ENCODE results near the gene PKD2L2. TPM values are rescaled to one million over a fixed set of nuclear protein-coding genes. Genes with fewer than 3 reads are reported as not detected.

The PKD2L2 gene
- total RNA-seq, 1 donor from 2014 or later, result not detected

- H3K9me3 Mint-ChIP-seq, result peaks cover 2% of the 10 kb centered on the region
- ChIA-PET POLR2A (no interaction called here), CTCF (no interaction called here)
- TF ChIP-seq CTCF (IDR thresholded peaks at IDR 0.05), result no peak
- H3K27me3 Mint-ChIP-seq, result no peaks in the 10 kb centered on the region
- ATAC-seq (ENCODE audit: low read depth) (no peak), DNase-seq (no peak)
- H3K27ac Mint-ChIP-seq, result no peak overlapping the region
- H3K4me3 Mint-ChIP-seq, result no peak overlapping the region
- H3K4me1 Mint-ChIP-seq, result no peaks in the 10 kb centered on the region
- H3K36me3 Mint-ChIP-seq (ENCODE audit: low read depth), result peaks cover 56% of the 10 kb centered on the region
- intact Hi-C loops (cut with micrococcal nuclease), result no loop called here
Measured at GRCh38 chr5:137975208-137975607, 86.0 kb downstream of the PKD2L2 start.

GRCh38 chr5:137989419-137989818, 100.2 kb downstream of the PKD2L2 start:
- intact Hi-C loops (cut with micrococcal nuclease), result no loop called here
- Mint-ChIP-seq H3K4me1 (peaks cover 1% of the 10 kb centered on the region), H3K36me3 (ENCODE audit: low read depth) (peaks cover 53% of the 10 kb centered on the region), H3K27me3 (no peaks in the 10 kb centered on the region), H3K4me3 (no peak overlapping the region), H3K9me3 (no peaks in the 10 kb centered on the region), H3K27ac (no peak overlapping the region)
- POLR2A ChIA-PET, result no interaction called here
- ATAC-seq (ENCODE audit: low read depth) (no peak), DNase-seq (no peak)
- CTCF ChIA-PET, result interaction anchor here (1.3 kb wide), 1 partner anchor 12 kb away, joined by 3 read pairs; no protein-coding TSS in a partner anchor
- no peak for TF ChIP-seq CTCF (IDR thresholded peaks at IDR 0.05)

Other genes starting within 250 kb of the PKD2L2 start
- gene KLHL3, start 153.4 kb upstream of the PKD2L2 start, total RNA-seq, result 5.3 and 5.9 TPM in 2 replicates
- 31.2 and 34.7 TPM in 2 replicates for gene HNRNPA0, start 135.1 kb upstream of the PKD2L2 start, total RNA-seq
- gene MYOT, start 21.6 kb upstream of the PKD2L2 start, total RNA-seq, result not detected in 2 replicates
- gene FAM13B, start 143.6 kb downstream of the PKD2L2 start, total RNA-seq, result 76.6 and 84.1 TPM in 2 replicates
- not detected in 2 replicates for gene WNT8A, start 194.6 kb downstream of the PKD2L2 start, total RNA-seq
- not detected in 2 replicates for gene NME5, start 250.0 kb downstream of the PKD2L2 start, total RNA-seq